ENCODE measurements around the gene TRIM43B.
"Not testable (repeated sequence)": the region's sequence is repeated elsewhere in the genome, so short reads cannot be mapped to it uniquely, and the experiment has no call there.

TRIM43B gene

GRCh38 chr2:95445317-95445716 is 39.2 kb downstream of the TRIM43B start:
- WGBS, result no CpG with 5 or more reads among the region's 2 CpGs
- not testable (repeated sequence) for H2AK5ac ChIP-seq (ENCODE audit: low read length, severe bottlenecking); H3K9me3 ChIP-seq (ENCODE audit: control insufficient read depth, low read length); H2BK5ac ChIP-seq (ENCODE audit: low read depth, low read length, poor library complexity, severe bottlenecking); H4K91ac ChIP-seq (ENCODE audit: low read length); H3K14ac ChIP-seq (ENCODE audit: low read length in 2 of 2); H3K27me3 ChIP-seq (ENCODE audit: control insufficient read depth in 1 of 2, insufficient read depth in 1 of 2, low read length in 2 of 2); DNase-seq; H2BK15ac ChIP-seq (ENCODE audit: low read depth, poor library complexity, severe bottlenecking); H2BK120ac ChIP-seq (ENCODE audit: low read depth, low read length); H3K9ac ChIP-seq (ENCODE audit: low read length); H2BK12ac ChIP-seq (ENCODE audit: low read length in 2 of 2); H3K36me3 ChIP-seq (ENCODE audit: control insufficient read depth in 1 of 2, insufficient read depth in 2 of 2, low read depth in 1 of 2, low read length in 2 of 2); H3K23ac ChIP-seq (ENCODE audit: low read length in 2 of 2); H3K27ac ChIP-seq (ENCODE audit: low read length, poor library complexity, severe bottlenecking); H3K79me1 ChIP-seq (replicated peaks; ENCODE audit: low read length, poor library complexity, severe bottlenecking); H3K4ac ChIP-seq (ENCODE audit: low read depth in 1 of 2, low read length in 2 of 2); H3K4me3 ChIP-seq (ENCODE audit: insufficient read depth in 1 of 2, low read depth in 1 of 2, low read length in 2 of 2); H2AFZ ChIP-seq (ENCODE audit: low read depth, low read length); H4K8ac ChIP-seq (ENCODE audit: low read length); H3K18ac ChIP-seq (ENCODE audit: low read depth in 1 of 2, low read length in 2 of 2); H3K4me2 ChIP-seq (ENCODE audit: low read length, poor library complexity, severe bottlenecking); H3K4me1 ChIP-seq (ENCODE audit: control insufficient read depth, insufficient read depth, low read depth, low read length)

GRCh38 chr2:95442474-95443099 is 42.0 kb downstream of the TRIM43B start:
- H3K27ac ChIP-seq (ENCODE audit: low read length, poor library complexity, severe bottlenecking); H3K4me3 ChIP-seq (ENCODE audit: insufficient read depth in 1 of 2, low read depth in 1 of 2, low read length in 2 of 2); H2AFZ ChIP-seq (ENCODE audit: low read depth, low read length); H3K36me3 ChIP-seq (ENCODE audit: control insufficient read depth in 1 of 2, insufficient read depth in 2 of 2, low read depth in 1 of 2, low read length in 2 of 2); H2AK5ac ChIP-seq (ENCODE audit: low read length, severe bottlenecking); H3K9me3 ChIP-seq (ENCODE audit: control insufficient read depth, low read length); H2BK12ac ChIP-seq (ENCODE audit: low read length in 2 of 2); H3K18ac ChIP-seq (ENCODE audit: low read depth in 1 of 2, low read length in 2 of 2); H3K4me2 ChIP-seq (ENCODE audit: low read length, poor library complexity, severe bottlenecking); H3K4me1 ChIP-seq (ENCODE audit: control insufficient read depth, insufficient read depth, low read depth, low read length); H2BK5ac ChIP-seq (ENCODE audit: low read depth, low read length, poor library complexity, severe bottlenecking); H3K4ac ChIP-seq (ENCODE audit: low read depth in 1 of 2, low read length in 2 of 2); H3K9ac ChIP-seq (ENCODE audit: low read length); H4K8ac ChIP-seq (ENCODE audit: low read length); H2BK120ac ChIP-seq (ENCODE audit: low read depth, low read length); H3K27me3 ChIP-seq (ENCODE audit: control insufficient read depth in 1 of 2, insufficient read depth in 1 of 2, low read length in 2 of 2); H3K14ac ChIP-seq (ENCODE audit: low read length in 2 of 2); H3K79me1 ChIP-seq (replicated peaks; ENCODE audit: low read length, poor library complexity, severe bottlenecking); H4K91ac ChIP-seq (ENCODE audit: low read length); DNase-seq; H2BK15ac ChIP-seq (ENCODE audit: low read depth, poor library complexity, severe bottlenecking); H3K23ac ChIP-seq (ENCODE audit: low read length in 2 of 2): not testable (repeated sequence)
- no CpG with 5 or more reads among the region's 2 CpGs for WGBS

- not testable (repeated sequence) for H4K8ac ChIP-seq (ENCODE audit: low read length); H3K9ac ChIP-seq (ENCODE audit: low read length); H3K27ac ChIP-seq (ENCODE audit: low read length, poor library complexity, severe bottlenecking); H2BK5ac ChIP-seq (ENCODE audit: low read depth, low read length, poor library complexity, severe bottlenecking); H3K4ac ChIP-seq (ENCODE audit: low read depth in 1 of 2, low read length in 2 of 2); H2BK120ac ChIP-seq (ENCODE audit: low read depth, low read length); H4K91ac ChIP-seq (ENCODE audit: low read length); H3K14ac ChIP-seq (ENCODE audit: low read length in 2 of 2); H2AFZ ChIP-seq (ENCODE audit: low read depth, low read length); H3K23ac ChIP-seq (ENCODE audit: low read length in 2 of 2); DNase-seq; H3K27me3 ChIP-seq (ENCODE audit: control insufficient read depth in 1 of 2, insufficient read depth in 1 of 2, low read length in 2 of 2); H3K4me3 ChIP-seq (ENCODE audit: insufficient read depth in 1 of 2, low read depth in 1 of 2, low read length in 2 of 2); H3K4me1 ChIP-seq (ENCODE audit: control insufficient read depth, insufficient read depth, low read depth, low read length); H3K4me2 ChIP-seq (ENCODE audit: low read length, poor library complexity, severe bottlenecking); H3K36me3 ChIP-seq (ENCODE audit: control insufficient read depth in 1 of 2, insufficient read depth in 2 of 2, low read depth in 1 of 2, low read length in 2 of 2); H3K79me1 ChIP-seq (replicated peaks; ENCODE audit: low read length, poor library complexity, severe bottlenecking); H2AK5ac ChIP-seq (ENCODE audit: low read length, severe bottlenecking); H2BK15ac ChIP-seq (ENCODE audit: low read depth, poor library complexity, severe bottlenecking); H3K9me3 ChIP-seq (ENCODE audit: control insufficient read depth, low read length); H3K18ac ChIP-seq (ENCODE audit: low read depth in 1 of 2, low read length in 2 of 2); H2BK12ac ChIP-seq (ENCODE audit: low read length in 2 of 2)
- no CpG with 5 or more reads among the region's 5 CpGs for WGBS
Observed at GRCh38 chr2:95435872-95436209, 48.7 kb downstream of the TRIM43B start.

- not testable (repeated sequence) for H2BK120ac ChIP-seq (ENCODE audit: low read depth, low read length); H3K27me3 ChIP-seq (ENCODE audit: control insufficient read depth in 1 of 2, insufficient read depth in 1 of 2, low read length in 2 of 2); H3K14ac ChIP-seq (ENCODE audit: low read length in 2 of 2); H3K23ac ChIP-seq (ENCODE audit: low read length in 2 of 2); H3K4ac ChIP-seq (ENCODE audit: low read depth in 1 of 2, low read length in 2 of 2); H2AK5ac ChIP-seq (ENCODE audit: low read length, severe bottlenecking); H3K9me3 ChIP-seq (ENCODE audit: control insufficient read depth, low read length); H3K36me3 ChIP-seq (ENCODE audit: control insufficient read depth in 1 of 2, insufficient read depth in 2 of 2, low read depth in 1 of 2, low read length in 2 of 2); H2BK12ac ChIP-seq (ENCODE audit: low read length in 2 of 2); H3K9ac ChIP-seq (ENCODE audit: low read length); DNase-seq; H3K79me1 ChIP-seq (replicated peaks; ENCODE audit: low read length, poor library complexity, severe bottlenecking); H3K27ac ChIP-seq (ENCODE audit: low read length, poor library complexity, severe bottlenecking); H4K8ac ChIP-seq (ENCODE audit: low read length); H3K4me1 ChIP-seq (ENCODE audit: control insufficient read depth, insufficient read depth, low read depth, low read length); H2BK15ac ChIP-seq (ENCODE audit: low read depth, poor library complexity, severe bottlenecking); H2AFZ ChIP-seq (ENCODE audit: low read depth, low read length); H4K91ac ChIP-seq (ENCODE audit: low read length); H3K18ac ChIP-seq (ENCODE audit: low read depth in 1 of 2, low read length in 2 of 2); H3K4me2 ChIP-seq (ENCODE audit: low read length, poor library complexity, severe bottlenecking); H2BK5ac ChIP-seq (ENCODE audit: low read depth, low read length, poor library complexity, severe bottlenecking); H3K4me3 ChIP-seq (ENCODE audit: insufficient read depth in 1 of 2, low read depth in 1 of 2, low read length in 2 of 2)
- WGBS, result no CpG with 5 or more reads among the region's 30 CpGs
Observed at GRCh38 chr2:95435162-95435871, 49.2 kb downstream of the TRIM43B start.

All from mesenchymal stem cell (in vitro differentiated cells and primary cell).